ENCODE data around the gene ZP1.
A peak's percentile ranks its signal among the peaks of the same experiment; 100 is the strongest.

The ZP1 gene

DNA sequence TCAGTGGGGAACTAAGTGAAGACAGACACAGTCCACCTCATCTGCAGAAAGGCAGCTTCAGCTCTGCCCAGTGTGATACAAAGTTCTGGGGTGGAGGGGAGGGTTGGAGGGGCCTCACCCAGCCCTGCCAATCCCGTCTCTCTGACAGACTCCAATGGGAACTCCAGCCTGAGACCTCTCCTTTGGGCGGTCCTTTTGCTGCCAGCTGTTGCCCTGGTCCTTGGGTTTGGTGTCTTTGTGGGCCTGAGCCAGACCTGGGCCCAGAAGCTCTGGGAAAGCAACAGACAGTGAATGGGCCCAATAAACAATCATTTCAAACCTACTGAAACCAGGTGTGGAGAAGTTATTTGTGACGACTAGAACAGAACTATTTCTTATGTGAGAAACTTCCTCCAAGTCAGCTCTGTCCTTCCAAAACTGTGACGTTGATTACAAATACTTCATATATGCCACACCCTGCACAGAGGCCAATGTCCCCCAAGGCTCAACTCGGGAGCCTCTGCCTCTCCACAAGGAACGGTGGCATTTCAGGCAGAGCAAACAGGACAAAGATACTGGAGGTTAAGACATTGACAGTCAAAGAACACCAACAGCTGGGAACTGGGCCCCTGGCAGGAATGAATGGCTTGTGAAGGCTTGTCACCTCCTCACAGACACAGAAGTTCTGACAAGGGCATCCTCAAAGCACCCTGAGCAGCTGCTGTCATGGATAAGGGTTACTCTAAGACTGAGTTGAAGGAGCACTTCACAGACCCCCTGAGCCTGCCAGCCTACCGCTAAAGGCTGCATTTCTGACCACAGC is 8.2 kb downstream of the ZP1 start:
- no peak for DNase-seq (ENCODE audit: low read depth in 3 of 3)

DNA sequence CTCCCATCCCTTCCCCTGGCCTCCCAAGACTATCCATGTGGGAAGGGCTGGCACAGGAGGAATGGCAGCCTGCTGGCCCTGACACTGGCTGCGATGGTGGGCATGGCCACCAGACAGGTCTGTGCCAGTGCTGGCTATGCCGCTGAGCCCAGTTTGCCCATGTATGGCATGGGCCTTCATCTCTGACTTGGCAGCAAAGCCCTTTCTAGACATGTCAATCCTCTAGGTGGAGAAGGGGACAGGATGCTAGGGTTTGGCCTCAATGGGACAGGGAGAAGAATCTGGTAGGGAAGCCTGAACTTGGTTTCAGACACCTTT is 8.8 kb downstream of the ZP1 start:
- no peak for DNase-seq (ENCODE audit: low read depth in 3 of 3)

DNA sequence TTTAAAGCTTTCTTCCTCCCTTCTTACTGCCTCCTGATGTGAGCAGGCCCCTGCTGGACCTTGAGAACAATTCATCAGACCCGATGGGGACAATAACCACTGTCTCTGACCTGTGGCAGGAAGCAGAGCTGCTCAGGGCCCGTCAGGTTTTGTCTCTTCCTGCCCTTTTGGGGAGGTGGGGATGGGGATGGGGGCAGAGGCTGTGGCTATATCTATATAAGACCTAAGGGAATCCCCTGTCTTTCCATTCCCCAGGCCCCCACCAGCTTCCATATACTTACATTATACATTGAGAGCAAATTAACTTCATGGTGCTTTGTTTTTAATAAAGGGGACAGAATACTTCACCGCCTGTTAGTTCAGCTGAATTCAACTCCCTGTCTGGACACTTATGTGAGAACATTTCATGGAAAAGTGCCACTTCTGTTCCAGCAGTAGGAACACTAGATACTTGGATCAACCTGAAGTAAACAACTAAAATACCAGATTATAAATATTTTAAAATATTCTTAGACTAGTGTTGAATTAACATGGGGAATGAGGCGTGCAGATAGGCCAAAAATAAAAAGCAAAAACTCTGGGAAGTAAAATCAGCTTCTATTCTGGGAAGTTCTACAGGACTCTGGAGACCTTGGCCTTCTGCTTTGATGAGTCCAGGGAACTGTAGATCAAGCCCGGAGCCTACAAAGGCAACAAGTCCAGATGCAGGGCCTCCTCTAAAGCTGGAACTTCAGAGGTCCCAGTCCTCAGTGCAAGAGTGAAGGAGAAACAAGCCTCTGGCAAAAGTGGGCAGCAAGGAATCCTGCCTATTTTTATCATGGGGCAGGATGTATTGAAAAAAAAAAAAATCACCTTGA is 11.1 kb downstream of the ZP1 start:
- DNase-seq (ENCODE audit: low read depth in 3 of 3), result no peak

DNA sequence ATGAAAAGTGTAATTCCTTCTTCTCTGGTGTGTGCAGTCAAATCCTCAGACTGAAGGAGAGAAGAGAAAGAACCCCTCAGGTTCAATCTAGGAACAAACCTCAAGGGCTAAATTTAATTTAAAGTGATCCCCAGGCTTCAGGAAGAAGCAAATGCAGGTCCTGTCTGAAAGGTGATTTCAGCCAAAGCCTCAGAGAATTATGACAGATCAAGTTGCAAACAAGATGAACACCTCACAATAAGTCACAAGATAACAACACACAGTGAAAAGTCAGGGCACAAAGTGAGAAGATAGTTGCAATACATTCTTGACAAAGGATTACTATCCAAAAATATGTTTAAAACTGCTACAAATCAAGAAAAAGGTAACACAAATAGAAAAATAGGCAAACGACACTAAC is 11.8 kb downstream of the ZP1 start:
- no peak for DNase-seq (ENCODE audit: low read depth in 3 of 3)

DNA sequence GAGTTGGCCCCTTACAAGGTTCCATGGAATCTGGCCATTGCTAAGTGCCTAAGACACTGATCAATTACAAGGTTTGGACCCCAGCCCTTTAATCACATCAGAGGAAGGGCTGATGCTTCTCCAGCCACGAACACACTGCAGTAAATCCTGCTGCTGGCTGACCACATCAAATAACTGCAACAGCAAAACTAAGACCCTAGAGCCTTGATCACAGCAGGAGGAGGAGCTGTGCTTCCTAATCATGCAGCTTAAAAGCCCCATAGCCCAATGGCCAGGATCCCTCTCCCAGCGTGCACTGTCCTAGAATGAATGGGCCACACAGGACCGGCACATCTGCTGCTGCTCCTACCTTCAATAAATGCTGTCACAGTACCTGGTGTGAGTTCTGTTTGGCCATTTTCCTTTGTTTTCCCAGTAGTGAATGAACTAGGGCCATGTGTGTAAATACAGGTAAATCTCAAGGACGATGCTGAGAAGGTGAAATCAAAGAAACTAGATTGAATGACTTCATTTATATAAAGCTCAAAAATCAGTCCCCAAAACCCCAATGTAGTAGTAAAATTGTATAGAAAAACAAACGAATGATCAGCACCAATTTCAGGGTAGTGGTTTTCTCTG is 12.7 kb downstream of the ZP1 start:
- no peak for DNase-seq (ENCODE audit: low read depth in 3 of 3)

DNA sequence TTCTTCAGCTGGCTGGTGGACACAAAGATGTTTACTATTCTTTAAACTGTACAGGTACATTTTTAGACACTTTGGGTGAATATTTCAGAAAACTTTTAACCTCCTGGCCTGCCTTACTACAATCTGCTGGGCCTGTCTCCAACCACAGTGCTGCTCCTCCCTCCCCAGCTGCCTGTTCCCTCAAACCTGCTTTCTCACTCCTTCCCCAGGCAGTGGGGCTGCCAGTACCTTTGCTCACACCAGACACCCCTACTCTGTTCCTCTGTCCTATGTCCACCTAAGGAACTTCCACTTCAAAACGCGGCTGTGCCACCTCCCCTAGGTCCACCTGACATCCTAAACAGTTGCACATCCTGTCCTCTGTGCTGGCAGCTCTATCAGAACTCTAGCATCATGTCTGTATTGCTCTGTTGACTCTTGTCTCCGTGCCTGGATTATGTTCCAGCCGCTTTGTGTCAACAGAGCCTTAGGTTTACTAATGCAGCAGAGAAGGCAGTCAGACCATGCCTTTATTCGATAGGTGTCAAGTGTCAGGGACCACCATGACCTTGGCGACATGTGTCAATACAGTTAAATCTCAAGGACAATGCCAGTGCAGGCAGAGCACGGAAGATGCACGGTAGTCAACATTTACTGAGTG is 13.4 kb downstream of the ZP1 start:
- DNase-seq (ENCODE audit: low read depth in 3 of 3), result no peak

DNA sequence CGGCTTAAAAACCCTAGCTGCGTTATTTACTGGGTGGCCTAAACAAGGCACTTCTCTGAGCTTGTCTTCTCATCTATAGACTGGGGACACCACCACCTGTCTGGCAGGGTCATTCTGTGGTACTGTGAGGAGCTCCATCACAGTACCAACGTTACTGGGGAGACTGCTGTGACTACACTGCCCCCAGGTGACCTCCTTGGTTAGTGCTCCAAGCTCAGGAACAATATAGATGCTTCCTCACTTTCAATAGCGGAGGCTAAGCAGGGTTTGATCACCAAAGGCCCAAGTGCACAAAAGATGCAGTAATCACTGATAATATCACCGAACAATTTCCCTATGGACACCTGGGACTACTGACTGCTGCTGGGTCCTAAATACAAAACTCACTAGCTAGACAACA is 20.2 kb downstream of the ZP1 start:
- peak in 1 of 3 experiments; percentile 19 for DNase-seq (ENCODE audit: low read depth in 3 of 3)

DNA sequence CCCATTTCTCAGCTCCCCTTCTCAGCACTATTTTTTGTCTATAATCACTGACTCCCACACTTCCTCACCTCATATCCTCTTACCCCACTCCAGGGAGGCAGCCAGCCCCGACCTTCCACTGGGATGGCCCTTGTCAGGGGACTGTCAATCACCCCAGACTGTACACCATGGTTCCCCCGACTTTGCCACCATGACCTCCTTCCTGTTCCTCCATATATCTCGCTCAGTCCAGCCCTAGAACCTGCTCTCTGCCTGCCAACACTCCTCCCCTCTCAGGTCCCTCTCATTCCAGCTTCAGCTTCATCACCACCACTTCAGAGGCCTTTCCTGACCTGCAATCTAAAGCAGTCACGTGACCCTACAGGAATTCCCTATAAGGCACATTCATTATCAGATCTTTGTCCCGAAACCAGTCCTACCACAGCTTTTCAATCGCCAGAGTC is 22.5 kb downstream of the ZP1 start:
- no peak for DNase-seq (ENCODE audit: low read depth in 3 of 3)

DNA sequence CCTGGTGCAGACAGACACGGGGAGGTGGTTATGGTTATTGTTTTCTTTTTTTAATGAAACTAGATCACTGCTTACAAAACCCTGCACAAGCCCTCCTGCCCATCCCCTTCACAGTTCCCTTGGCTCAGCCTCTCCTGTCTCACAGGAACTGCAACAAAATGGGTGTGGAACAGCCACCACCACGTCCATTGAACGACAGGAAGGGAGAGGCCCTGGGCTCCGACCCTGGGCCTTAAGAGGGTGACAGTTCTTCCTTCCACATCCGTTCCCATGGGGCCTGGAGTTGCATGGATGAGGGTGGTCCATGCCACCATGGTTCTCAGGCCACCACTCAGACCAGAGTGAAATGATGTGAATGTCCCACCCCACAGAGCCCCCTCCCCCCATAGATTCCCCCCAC is 23.4 kb downstream of the ZP1 start:
- DNase-seq (ENCODE audit: low read depth in 3 of 3), result no peak

DNA sequence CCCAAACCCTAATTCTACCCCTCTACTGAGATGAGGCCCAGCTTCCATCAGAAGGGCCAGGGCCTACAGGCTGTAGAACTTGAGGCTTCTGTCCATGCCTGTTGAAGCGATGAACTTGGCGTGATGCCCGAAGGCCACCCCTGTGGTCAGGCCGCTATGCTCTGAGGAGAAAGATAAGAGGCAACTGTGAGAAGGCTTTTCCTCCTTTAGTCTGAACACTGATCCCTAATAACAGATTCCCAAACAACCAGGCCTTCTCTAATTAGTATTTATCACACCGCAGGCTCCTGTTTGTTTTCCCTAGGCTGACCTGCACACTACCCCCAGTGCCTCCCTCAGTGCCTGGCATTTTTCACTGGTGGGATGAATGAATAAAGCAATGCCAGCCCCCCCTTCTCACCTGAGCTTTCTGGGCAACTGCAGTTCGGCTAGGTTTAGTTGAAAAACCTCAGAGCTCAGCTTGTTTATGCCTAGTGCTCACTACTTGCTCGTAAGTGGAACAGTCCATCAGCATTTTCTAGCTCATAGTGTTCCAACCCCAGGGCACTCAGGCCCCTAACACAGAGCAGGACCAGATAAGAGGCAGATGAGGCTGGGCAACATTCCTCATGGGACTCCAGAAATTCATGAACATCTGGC is 23.9 kb downstream of the ZP1 start:
- DNase-seq (ENCODE audit: low read depth in 3 of 3), result no peak

DNA sequence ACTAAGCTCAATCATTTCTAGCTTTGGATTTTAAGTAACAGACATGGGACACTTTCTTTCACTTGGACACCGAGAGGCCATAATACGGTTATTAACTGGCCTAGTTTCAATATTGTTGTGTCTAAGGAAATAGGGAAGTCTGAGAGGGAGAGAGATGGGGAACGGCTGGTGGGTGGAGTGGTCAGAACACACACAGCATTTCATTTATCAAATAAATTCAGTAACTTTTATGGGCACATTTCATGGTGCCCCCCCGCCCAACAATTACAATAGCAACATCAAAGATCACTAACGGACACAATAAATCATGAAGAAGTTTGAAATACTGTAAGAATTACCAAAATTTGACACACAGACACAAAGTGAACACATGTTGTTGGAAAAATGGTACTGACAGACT is 28.3 kb downstream of the ZP1 start:
- no peak for DNase-seq (ENCODE audit: low read depth in 3 of 3)

DNA sequence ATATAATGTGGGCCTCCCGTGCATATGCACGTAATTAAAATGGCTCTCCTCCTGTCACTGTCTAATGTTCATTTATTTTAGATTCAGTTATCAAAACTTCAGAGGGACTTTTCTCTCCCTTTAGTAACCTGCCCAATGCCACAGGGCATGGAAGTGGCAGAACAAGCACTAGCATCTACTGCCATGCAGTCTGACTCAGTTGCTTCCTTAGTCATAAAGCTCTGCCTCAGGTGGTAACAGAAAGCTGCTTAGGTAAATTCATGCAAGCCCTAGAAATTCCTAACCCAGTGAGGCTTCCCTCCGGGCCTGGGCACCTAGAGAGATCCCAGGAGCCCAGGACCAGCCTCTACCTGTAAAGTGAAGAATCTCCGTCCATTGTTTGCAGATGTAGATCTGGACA is 30.2 kb downstream of the ZP1 start:
- no peak for DNase-seq (ENCODE audit: low read depth in 3 of 3)

DNA sequence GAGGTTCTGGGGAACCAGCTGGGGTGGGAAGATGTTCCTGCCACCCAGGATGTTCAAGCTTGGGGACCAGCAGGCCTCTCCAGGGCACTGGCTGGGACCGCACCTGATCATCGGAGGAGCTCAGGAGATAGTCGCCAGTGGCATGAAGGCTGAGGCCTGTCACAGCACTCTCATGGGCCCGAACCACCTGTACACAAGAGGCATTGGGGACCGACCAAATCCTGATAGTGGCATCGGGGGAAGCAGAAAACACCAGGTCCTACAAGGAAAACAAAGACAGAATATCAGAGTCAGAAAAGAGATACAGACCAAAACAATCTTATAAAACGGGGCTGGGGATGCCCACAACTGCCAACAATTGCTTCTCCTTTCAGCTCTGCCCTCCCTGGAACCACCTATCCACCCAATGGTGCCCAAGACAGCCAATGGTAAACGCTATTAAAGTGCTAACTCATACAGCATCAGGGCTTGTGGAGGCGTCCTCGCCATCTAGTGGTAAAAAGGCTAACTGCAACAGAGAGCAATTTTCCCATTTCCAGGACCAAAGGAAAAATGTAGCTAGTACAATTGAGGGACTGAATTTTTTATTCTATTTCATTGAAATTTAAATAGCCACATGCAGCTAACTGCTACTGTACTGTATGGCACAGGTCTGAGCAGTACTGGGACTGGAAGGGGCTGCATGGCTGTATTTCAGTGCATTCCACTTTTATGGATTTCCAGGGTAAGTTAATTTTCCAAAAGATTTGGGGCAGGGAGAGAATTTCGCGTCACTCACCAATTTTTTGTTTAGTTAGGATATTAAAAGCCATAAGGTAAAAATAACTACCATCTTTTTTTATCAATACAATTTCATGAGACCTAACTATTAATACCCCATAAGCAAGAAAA is 31.9 kb downstream of the ZP1 start:
- DNase-seq (ENCODE audit: low read depth in 3 of 3), result no peak

DNA sequence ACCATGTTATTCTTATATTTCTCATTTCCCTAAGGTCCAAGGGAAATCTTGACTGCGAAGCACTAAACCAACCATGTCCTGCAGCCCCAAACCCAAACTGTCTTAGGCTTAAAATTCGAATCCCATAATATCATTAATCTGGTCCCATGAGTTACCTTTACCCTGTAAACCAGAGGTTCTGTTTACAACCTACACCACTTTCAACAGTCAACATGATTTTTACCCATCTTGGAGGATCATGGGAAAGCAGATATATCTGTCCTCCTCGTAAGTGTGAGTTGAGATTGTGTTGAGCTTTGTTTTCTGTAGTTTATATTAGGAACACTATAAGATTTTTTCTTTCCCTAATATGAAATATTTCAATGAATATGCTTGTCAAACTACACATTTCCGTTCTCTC is 32.6 kb downstream of the ZP1 start:
- no peak for DNase-seq (ENCODE audit: low read depth in 3 of 3)

DNA sequence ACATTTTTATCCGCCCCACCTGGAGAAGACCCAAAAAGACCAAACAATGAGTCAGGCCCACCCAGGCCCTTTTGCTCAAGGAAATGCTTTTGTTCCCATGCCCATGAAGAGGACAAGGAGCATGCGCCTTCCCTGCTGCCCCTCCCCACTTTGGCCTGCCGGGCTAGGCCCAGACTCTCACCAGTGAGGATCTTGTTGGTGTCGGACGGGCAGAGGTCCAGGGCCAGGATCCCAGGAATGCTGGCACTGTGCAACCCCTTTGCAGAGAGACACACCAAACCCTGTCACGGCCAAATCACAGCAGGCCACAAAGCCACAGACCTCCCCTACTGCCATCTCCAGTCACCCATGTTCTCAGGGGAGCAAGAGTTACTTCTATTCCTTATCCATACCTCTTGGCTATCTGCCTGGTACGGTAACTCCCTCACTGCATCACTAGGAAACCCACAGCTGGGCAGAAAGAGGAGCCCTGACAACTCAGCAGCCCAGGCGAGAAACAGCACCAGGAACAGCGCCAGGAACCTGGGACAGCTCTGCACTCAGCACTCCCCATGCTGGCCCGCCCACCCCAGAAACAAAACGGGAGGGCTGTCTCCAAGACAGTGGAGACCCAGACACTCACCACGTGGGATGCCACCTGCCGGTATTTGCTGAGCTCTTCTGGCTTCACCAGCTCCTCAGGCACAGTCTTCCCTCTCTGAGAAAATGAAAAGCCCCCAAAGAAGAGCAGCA is 33.5 kb downstream of the ZP1 start:
- DNase-seq (ENCODE audit: low read depth in 3 of 3), result no peak

DNA sequence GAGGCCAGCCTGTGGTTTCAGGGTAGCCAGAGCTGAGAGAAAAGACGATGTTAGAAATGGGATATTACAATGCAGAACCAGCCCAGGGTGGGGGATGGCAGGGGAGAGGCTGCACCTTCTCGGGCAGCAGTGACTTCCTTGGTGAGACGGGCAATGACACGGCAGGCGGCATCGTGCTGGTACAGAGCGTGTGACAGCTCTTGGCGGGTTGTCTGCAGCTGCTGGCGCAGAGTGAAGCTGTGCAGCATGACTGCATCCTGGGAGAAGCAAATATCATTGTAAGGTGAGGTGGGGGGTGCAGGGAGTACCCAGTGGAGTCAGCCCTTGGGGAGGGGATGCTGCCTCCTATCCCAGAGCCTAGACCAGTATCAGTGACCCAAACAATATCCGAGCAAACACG is 35.3 kb downstream of the ZP1 start:
- no peak for DNase-seq (ENCODE audit: low read depth in 3 of 3)

DNA sequence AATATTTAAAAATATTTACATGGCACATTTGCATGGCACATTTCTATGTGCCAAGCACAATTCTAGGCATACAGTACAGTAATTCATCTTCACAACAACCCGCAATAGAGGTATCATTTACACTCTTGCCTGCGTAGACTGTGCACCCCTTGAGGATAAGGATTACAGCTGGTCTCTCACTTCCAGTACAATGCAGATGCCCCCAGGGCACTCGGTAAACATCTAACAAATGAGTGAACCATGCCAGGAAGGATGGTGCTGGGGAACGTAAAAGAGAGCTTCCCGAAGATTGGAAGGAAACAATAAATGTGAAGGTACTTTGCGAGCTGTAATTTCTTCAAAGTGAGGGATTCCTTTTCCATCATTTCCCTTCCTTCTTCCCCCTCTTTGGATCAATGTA is 37.7 kb downstream of the ZP1 start:
- DNase-seq (ENCODE audit: low read depth in 3 of 3), result no peak

DNA sequence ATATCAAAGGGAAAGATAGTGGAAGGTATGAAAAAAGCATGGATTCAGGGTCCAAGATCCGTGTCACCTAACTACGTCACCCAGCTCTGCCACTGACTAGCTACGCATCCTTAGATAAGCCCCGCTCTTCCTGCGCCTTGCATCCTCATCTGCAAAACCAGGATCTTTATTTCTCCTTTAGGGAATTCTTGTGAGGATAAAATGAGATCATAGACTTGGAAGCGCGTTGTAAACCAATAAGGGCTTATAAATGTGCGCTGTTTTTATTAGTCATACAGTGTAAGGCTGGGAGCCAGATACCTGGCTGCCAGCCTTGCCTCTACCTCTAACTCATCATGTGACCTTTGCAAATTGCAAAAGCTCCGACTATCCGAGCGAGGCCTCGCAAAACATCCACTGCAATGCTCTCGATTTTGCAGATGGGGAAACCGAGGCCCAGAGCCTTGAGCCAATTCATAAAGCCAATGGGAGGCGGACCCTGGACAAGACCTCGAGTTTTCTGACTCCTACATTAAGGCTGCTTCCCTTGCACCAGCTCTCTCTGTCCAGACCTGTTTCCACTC is 38.3 kb downstream of the ZP1 start:
- no peak for DNase-seq (ENCODE audit: low read depth in 3 of 3)

DNA sequence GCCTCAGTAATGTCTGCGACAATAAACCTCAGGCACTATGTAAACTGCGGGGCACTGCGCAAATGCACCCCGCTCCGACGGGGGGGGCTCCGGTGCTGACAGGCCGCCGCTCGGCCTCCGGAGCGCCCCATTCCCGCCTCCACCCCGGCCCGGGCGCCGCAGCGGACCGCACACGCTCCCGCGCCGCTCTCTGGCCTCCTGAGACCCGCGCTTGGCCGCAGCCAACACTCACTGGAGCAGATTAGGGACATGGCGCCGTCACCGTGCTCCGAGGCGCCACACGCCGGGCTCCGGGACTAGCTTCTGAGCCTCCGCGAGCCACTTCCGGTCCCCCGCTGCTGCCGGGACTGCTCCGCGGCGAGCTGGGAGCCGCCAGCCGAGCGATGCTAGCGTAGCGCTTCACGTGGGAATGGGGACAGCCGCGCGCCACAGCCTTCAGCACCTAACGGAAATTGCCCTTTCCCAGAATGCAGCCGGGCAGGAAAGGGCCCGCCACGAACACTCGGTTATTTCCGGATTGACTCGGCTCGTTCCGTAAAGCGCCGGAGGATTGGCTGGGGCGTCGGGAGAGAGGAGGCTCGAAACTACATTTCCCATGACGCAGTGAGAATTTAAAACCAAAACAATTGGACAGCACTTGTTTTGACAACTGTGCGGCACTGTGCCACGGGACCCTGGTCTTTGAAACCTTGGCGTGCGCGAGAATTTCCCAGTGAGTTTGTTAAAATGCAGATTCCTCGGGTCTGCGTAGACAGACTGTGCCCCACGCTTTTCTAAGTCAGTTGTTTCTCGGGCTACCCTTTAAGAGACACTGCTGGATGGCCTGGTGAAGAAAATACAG is 39.0 kb downstream of the ZP1 start, which contains the start of gene PRPF19:
PRPF19 (minus strand) TSS at position 454 of the 841 bp plus-strand sequence; CDS start at position 251, 203 bp downstream.
- DNase-seq (ENCODE audit: low read depth in 3 of 3), result peak; percentile 94 to 99 (median 98)
